ENCODE results near the gene CALHM6. TPM values are rescaled to one million over a fixed set of nuclear protein-coding genes. Genes with fewer than 3 reads are reported as not detected.

CALHM6 gene
- total and polyA plus RNA-seq, 9 of the 15 experiments (the other 6 are each of a cell fraction or from before 2014, with no cell fraction given): 0.24 TPM; not detected in 8

DNA sequence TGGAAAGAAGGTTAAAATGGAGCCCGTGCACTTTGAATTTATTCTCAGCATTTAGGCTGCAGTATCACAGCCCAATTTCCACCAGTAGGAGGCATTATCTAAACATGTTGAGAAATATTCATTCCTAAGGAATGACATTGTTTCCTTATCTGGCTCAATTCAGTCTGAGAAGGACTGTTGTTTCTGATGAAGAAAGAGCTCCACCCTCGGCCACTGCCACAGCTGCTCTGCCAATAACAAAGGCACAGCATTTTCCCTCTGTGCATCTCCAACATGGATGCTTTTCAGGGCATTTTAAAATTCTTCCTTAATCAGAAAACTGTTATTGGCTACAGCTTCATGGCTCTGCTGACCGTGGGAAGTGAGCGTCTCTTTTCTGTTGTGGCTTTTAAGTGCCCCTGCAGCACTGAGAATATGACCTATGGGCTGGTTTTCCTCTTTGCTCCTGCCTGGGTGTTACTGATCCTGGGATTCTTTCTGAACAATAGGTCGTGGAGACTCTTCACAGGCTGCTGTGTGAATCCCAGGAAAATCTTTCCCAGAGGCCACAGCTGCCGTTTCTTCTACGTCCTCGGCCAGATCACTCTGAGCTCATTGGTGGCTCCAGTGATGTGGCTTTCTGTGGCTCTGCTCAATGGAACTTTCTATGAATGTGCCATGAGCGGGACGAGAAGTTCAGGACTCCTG, 50.4 kb downstream of the CALHM6 start, which contains the start of gene CALHM5 (continued):
- TF ChIP-seq, protein P1, sequence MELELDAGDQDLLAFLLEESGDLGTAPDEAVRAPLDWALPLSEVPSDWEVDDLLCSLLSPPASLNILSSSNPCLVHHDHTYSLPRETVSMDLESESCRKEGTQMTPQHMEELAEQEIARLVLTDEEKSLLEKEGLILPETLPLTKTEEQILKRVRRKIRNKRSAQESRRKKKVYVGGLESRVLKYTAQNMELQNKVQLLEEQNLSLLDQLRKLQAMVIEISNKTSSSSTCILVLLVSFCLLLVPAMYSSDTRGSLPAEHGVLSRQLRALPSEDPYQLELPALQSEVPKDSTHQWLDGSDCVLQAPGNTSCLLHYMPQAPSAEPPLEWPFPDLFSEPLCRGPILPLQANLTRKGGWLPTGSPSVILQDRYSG (tag; conservative IDR thresholded peaks at IDR 0.05; ENCODE audit: low read depth): no peak
- TF ChIP-seq PTRF (tag; IDR thresholded peaks at IDR 0.05): no peak
- TF ChIP-seq TEAD1 (CRISPR knock-in tag; IDR thresholded peaks at IDR 0.05): peak in 1 of 2 experiments; percentile 85; a peak in 1 of 4 replicates
- TF ChIP-seq CEBPB (tag; IDR thresholded peaks at IDR 0.05): peak; percentile 93
- TF ChIP-seq, protein P2, sequence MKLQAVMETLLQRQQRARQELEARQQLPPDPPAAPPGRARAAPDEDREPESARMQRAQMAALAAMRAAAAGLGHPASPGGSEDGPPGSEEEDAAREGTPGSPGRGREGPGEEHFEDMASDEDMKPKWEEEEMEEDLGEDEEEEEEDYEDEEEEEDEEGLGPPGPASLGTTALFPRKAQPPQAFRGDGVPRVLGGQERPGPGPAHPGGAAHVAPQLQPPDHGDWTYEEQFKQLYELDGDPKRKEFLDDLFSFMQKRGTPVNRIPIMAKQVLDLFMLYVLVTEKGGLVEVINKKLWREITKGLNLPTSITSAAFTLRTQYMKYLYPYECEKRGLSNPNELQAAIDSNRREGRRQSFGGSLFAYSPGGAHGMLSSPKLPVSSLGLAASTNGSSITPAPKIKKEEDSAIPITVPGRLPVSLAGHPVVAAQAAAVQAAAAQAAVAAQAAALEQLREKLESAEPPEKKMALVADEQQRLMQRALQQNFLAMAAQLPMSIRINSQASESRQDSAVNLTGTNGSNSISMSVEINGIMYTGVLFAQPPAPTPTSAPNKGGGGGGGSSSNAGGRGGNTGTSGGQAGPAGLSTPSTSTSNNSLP (IDR thresholded peaks at IDR 0.05; ENCODE audit: borderline replicate concordance, low read depth, low read length): peak; percentile 99
- no peak for TF ChIP-seq TAF9B (IDR thresholded peaks at IDR 0.05; ENCODE audit: partially characterized antibody)
- TF ChIP-seq, protein P3, sequence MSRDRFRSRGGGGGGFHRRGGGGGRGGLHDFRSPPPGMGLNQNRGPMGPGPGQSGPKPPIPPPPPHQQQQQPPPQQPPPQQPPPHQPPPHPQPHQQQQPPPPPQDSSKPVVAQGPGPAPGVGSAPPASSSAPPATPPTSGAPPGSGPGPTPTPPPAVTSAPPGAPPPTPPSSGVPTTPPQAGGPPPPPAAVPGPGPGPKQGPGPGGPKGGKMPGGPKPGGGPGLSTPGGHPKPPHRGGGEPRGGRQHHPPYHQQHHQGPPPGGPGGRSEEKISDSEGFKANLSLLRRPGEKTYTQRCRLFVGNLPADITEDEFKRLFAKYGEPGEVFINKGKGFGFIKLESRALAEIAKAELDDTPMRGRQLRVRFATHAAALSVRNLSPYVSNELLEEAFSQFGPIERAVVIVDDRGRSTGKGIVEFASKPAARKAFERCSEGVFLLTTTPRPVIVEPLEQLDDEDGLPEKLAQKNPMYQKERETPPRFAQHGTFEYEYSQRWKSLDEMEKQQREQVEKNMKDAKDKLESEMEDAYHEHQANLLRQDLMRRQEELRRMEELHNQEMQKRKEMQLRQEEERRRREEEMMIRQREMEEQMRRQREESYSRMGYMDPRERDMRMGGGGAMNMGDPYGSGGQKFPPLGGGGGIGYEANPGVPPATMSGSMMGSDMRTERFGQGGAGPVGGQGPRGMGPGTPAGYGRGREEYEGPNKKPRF (IDR thresholded peaks at IDR 0.05; ENCODE audit: low read depth, low read length): no peak
- no peak for TF ChIP-seq SMARCA5 (IDR thresholded peaks at IDR 0.05)
- no peak for TF ChIP-seq FOXJ2 (tag; IDR thresholded peaks at IDR 0.05)
- no peak for TF ChIP-seq RBM34 (IDR thresholded peaks at IDR 0.05; ENCODE audit: borderline replicate concordance, insufficient read depth, low read length)
- TF ChIP-seq ZNF507 (tag; conservative IDR thresholded peaks at IDR 0.05): no peak
- TF ChIP-seq KHSRP (IDR thresholded peaks at IDR 0.05): no peak
- TF ChIP-seq, protein P4, sequence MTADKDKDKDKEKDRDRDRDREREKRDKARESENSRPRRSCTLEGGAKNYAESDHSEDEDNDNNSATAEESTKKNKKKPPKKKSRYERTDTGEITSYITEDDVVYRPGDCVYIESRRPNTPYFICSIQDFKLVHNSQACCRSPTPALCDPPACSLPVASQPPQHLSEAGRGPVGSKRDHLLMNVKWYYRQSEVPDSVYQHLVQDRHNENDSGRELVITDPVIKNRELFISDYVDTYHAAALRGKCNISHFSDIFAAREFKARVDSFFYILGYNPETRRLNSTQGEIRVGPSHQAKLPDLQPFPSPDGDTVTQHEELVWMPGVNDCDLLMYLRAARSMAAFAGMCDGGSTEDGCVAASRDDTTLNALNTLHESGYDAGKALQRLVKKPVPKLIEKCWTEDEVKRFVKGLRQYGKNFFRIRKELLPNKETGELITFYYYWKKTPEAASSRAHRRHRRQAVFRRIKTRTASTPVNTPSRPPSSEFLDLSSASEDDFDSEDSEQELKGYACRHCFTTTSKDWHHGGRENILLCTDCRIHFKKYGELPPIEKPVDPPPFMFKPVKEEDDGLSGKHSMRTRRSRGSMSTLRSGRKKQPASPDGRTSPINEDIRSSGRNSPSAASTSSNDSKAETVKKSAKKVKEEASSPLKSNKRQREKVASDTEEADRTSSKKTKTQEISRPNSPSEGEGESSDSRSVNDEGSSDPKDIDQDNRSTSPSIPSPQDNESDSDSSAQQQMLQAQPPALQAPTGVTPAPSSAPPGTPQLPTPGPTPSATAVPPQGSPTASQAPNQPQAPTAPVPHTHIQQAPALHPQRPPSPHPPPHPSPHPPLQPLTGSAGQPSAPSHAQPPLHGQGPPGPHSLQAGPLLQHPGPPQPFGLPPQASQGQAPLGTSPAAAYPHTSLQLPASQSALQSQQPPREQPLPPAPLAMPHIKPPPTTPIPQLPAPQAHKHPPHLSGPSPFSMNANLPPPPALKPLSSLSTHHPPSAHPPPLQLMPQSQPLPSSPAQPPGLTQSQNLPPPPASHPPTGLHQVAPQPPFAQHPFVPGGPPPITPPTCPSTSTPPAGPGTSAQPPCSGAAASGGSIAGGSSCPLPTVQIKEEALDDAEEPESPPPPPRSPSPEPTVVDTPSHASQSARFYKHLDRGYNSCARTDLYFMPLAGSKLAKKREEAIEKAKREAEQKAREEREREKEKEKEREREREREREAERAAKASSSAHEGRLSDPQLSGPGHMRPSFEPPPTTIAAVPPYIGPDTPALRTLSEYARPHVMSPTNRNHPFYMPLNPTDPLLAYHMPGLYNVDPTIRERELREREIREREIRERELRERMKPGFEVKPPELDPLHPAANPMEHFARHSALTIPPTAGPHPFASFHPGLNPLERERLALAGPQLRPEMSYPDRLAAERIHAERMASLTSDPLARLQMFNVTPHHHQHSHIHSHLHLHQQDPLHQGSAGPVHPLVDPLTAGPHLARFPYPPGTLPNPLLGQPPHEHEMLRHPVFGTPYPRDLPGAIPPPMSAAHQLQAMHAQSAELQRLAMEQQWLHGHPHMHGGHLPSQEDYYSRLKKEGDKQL (CRISPR knock-in tag; IDR thresholded peaks at IDR 0.05; ENCODE audit: borderline replicate concordance): no peak
- no peak; the same call in 1 of the 2 replicates for TF ChIP-seq CTBP1 (IDR thresholded peaks at IDR 0.05; ENCODE audit: borderline replicate concordance)
- peak in 1 of 3 experiments; percentile 39 for TF ChIP-seq YY1 (IDR thresholded peaks at IDR 0.05; ENCODE audit: borderline replicate concordance in 1 of 3, control insufficient read depth in 1 of 3, extremely low read depth in 1 of 3, insufficient read depth in 3 of 3, insufficient read length in 1 of 3, insufficient replicate concordance in 2 of 3, low read depth in 1 of 3, low read length in 2 of 3)
- TF ChIP-seq RB1 (IDR thresholded peaks at IDR 0.05; ENCODE audit: low read depth): peak; percentile 21; the same call in 1 of the 2 replicates
